GM18951 (cell line): ENCODE data around the gene SRRM4.

Source experiments
- POLR2A ChIP-seq: IDR thresholded peaks from 4 replicates; pipeline ENCODE4 v1.6.1; 2011; ENCODE audit warnings: mild to moderate bottlenecking; ENCODE audit not compliant: insufficient read length, insufficient read depth; ENCODE audit errors: extremely low read depth
- in situ Hi-C: fragments of 300-500 bp; cut with MboI; formaldehyde crosslinking; loops from one replicate; pipeline ENCODE4 v1.12.0; 2022; ENCODE audit warnings: low sequenced_read_pairs, mixed read lengths, inconsistent platforms; ENCODE audit not compliant: unreplicated experiment

SRRM4 gene

DNA sequence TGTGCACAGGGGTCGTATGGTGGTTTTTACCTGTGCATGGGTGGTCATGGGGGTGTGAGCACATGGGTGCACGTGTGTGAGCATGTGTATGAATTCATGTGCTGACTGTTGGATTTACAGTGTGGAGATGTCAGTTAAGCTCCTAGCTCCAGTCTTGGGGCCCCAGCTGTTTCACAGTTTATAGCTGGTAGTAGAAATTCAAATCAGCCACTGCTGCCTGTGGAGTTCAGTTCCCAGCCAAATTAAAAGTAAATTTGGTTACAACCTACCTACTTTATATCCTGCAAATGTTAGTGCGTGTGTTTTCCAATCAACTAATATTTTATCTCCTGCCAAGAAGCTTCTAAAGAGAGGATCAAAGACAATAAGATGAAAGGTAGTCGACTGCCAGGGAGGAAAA lies 141.4 kb downstream of the SRRM4 start:
- in situ Hi-C loops = no loop called here
- no peak for TF ChIP-seq POLR2A

DNA sequence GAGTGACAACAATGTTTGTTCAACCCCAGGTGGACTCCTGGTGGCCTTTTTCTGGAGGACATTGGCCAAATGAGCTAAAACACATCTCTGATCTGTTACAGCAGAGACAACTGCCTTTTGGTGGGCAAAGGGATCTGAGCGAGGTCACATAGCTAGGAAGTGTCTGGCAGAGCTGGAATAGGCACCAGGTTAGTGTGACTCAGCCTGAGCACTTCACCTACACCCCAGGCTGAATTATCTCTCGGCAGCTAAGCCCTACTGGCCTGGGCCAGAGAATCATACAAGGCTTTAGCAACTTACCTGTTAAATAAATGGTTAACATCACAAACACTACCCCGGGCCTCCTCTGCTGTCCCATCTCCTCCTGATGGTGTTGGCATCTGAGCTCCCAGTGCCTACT lies 147.2 kb downstream of the SRRM4 start:
- in situ Hi-C loops = no loop called here

DNA sequence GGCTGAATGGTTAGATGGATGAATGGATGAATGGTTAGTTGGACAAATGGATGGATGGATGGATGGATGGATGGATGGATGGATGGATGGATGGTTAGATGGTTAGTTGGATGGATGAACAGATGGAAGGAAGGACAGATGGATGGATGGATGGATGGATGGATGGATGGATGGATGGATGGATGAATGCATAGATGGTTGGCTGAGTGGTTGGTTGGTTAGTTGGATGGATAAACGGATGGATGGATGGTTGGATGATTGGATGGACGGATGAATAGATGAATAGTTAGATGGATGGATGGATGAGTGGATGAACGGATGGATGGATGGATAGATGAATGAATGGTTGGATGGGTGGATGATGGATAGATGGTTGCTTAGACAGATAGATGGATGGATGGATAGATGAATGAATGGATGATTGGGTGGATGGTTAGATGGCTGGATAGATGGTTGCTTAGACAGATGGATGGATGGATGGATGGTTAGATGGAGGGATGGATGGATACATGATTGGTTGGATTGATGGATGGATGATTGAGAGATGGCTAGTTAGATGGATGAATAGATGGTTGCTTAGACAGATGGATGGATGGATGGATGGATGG lies 148.6 kb downstream of the SRRM4 start:
- TF ChIP-seq POLR2A = no peak
- in situ Hi-C loops = no loop called here

More for the DNA sequence above, 147.2 kb downstream of the SRRM4 start:
- TF ChIP-seq POLR2A = no peak

DNA sequence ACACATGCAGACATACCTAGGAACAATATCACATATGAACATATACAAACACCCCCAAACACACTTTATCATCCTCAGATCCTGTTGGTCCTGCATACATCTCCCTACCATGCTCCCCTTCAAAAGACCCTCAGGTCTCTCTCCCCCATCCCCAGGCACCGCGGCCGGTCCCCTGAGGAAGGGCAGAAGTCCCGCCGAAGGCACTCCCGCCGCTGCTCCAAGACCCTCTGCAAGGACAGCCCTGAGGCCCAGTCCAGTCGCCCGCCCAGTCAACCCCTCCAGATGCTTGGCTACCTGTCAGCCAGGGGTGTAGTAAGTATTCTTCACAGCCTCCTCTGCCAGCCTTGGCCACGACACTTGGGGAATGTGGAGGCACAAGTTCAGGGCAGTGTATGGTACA lies 149.2 kb downstream of the SRRM4 start:
- no peak for TF ChIP-seq POLR2A
- in situ Hi-C loops = no loop called here

DNA sequence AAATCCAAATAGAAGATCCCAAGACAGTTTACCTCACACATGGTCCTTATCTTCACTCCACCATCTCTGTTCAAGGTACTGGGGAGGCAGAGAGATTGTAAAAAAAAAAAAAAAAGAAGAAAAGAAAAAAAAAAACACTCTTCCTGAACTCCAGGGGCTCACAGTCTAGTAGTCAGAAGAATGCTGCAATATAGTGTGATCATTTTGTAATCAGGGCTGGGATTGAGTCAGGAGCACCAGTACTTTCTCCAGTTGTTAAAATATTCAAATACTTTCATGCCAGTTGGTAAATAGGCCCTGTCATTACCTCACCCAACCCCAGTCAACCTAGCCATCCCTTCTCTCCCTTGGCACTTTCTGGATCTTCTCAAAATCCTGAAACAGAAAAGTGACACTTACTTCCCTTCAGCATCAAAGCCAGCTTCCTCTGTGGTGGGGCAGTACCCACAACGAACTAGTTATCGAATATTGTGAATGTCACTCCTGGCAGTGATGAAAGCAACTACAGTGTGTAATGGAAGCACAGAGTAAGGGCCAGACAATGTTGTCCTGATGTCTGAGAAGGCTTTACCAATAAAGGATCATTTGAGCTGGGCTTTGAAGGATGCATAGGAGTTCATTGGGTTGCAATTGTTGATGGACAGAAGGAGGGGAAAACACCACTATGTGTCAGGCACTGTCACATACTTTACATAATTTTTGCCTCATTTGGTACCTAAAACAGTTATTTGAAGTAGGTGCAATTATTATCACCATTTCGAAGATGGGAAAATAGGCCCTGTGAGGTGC lies 153.1 kb downstream of the SRRM4 start:
- TF ChIP-seq POLR2A = no peak
- in situ Hi-C loops = no loop called here

DNA sequence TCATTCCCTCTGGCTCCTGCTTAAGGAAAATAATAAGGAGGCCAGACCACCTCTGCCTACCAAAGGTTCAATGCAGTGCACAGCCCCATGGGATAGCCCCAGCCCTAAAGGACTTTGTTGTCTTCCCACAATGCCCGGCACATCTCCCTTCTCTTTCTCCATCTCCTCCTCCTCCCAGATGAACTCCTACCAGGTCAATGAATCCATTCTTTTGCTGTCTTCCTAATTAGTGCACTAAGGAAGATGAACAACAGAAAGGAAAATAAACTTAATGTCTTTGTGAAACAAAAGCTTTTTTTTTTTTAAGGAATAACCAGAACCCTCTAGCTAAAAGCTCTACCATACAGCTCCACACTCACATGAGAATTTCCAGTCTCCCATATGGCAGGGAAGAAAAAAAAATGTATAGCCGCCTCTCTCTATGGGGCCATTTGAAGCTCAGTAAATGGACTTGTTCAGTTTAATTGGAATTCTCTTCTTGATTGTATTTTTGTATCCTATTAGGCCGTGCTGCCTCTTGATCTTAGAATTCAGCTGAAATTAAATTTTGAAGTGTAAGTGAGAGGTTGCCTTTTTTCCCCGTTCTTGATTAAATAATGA lies 155.6 kb downstream of the SRRM4 start:
- no peak for TF ChIP-seq POLR2A
- in situ Hi-C loops = no loop called here

DNA sequence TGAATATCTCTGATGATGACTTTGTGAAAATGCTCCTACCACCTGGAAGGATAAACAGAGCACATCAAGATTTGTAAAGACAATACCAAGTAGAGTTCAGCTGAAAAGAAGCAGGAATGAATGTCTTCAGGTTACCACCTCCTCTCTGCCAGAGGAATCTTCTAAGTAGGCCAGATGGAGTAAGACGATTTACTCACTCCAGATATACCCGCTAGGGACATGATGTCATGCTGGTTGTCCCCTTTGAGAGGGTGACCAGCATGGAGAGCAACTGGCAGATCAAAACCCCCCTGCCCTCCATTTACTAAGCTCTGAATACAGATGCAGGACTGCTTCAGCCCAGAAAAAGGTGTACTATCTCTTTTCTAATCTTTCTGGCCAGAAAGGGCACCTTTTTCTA lies 158.1 kb downstream of the SRRM4 start:
- in situ Hi-C loops = no loop called here
- no peak for TF ChIP-seq POLR2A

DNA sequence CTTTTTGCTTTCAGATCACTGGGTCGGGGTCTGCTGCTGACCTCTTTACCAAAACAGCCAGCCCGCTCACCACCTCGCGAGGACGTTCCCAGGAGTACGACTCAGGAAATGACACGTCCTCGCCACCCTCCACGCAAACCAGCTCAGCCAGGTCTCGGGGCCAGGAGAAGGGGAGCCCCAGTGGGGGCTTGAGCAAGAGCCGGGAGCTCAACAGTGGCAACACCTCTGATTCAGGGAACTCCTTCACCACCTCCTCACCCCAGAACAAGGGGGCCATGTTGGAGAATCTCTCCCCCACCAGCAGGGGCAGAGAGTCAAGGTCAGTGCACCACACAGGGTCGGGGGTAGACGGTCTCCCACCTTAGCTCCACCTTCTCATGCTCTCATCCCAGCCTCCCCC lies 164.0 kb downstream of the SRRM4 start:
- in situ Hi-C loops = no loop called here

DNA sequence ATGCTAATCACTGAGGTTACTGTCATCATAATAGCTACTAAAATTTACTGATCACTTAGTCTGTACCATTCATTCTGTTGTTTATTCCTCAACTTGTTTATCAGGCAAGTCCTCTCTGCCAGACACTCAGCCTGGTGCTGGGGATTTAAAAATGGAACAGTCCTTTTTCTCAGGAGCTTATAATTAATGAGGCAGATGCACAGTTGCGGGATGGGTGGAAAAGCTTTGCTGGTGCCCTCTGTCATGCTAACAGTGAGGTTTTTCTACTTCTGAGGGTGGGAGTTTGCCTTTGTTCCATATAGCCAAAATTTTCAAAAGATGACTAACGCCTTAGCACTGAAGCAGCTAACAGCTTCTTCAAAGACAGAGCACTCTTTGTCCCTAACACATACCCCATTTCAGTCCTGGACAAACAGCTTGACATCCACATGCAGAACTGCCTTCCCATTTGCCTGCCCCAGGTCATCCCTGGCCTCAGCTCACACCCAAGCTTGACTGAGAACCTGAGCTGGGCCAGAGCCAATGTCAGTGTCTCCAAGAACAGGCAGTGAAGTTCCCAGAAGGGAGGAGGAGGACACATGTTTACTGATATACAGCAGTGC lies 166.6 kb downstream of the SRRM4 start:
- no peak for TF ChIP-seq POLR2A
- in situ Hi-C loops = no loop called here

More for the DNA sequence above, 164.0 kb downstream of the SRRM4 start:
- TF ChIP-seq POLR2A = no peak

DNA sequence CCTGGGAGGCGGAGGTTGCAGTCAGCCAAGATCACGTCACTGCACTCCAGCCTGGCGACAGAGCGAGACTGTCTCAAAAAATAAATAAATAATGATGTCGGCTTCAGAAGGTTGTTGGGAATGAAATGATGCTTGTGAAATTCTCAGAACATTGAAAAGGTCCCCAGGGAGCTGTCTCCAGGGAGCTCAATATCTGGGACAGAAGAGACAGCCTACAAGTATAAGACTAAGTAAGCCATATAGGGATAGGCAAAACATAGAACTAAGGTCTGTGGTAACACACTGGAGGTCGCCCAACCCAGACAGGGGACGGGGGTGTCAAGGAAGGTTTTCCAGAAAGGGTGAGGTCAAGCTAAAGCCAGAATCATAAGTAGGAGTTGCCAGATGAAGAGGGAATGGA lies 167.9 kb downstream of the SRRM4 start:
- no peak for TF ChIP-seq POLR2A
- in situ Hi-C loops = no loop called here

DNA sequence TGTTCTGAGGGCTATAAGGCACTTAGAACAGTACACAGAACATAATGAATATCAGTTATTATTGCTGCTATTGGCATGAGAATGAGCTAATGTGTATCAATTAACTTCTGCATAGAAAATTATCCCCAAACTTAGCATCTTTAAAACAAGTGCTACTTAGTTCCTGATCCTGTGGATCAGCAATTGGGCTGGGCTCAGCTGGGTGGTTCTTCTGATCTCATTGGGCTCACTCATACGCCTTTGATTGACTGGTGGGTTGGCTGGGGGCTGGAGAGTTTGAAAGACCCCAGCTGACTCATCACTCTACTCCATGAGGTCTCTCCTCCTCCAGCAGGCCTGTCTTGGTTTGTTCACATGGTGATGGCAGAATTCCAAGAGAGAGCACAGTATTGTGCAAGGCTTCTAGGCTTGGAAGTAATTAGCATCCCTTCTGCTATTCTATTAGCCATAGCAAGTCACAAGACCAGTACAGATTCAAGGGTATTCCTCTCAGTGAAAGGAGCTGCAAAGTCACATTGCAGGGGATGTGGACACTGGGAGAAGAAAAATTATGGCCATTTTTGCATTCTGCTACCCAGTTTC lies 170.2 kb downstream of the SRRM4 start:
- TF ChIP-seq POLR2A = no peak
- in situ Hi-C loops = no loop called here

DNA sequence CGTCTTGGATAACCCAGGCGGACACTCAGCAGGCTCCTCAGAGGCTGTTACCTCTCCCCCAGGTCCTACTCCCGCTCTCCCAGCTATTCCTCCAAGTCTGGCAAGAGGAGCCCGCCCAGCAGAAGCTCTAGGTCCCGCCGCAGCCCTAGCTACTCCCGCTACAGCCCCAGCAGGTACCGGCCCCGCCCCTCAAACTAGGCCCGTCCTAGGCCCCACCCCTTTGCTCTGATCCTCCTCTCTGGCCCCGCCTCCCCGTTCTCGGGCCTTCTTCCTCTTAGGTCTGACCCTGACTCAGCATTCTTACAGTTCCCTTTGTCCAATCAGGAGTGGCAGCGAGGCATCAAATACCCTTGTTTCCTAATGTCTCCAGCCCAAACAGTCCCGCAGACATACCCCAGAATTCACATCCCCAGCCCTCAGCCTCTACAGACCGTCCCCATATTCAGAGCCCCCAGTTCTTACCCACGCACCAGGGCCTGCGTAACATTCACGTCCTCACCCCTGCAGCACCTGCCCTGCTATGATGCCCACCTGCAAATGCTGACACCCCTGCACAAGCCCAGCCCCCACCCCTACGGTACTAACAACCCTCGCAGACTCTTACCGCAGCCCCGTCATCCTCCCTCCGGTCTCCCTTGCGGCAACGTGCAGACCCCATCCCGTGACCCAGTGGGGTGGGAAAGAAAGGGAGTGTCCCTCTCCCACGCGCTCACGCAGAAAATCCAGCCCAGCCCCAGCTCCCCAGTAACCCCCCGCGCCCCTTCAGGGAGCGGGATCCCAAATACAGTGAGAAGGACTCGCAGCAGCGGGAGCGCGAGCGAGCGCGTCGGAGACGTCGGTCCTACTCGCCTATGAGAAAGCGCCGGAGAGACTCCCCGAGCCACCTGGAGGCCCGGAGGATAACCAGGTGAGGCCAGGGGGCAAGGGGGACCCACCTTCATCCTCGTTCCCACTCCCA lies 172.4 kb downstream of the SRRM4 start:
- in situ Hi-C loops = no loop called here
- TF ChIP-seq POLR2A = no peak
